ENCODE data around the gene LSG1.

DNA sequence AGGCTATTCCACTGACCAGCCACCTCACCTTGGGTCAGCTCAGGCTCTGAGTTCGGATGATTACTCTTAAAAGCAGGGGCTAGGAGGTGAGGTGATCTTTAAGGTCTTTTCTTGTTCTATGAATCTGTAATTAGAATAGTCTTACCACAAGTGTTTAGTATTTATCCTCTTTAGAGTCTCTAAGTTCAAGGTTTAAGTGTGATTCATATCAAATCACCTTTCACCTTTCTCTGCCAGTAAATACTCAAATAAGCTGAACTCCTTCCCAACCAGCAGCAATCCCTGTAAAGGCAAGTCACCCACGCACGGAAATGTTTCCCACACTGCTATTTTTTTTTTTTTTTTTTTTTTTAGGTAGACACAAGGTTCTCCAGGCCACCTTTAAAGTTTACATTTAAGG lies 24.2 kb downstream of the LSG1 start:
- TF ChIP-seq POLR2A (IDR thresholded peaks at IDR 0.05): no peak
- TF ChIP-seq, protein P1, sequence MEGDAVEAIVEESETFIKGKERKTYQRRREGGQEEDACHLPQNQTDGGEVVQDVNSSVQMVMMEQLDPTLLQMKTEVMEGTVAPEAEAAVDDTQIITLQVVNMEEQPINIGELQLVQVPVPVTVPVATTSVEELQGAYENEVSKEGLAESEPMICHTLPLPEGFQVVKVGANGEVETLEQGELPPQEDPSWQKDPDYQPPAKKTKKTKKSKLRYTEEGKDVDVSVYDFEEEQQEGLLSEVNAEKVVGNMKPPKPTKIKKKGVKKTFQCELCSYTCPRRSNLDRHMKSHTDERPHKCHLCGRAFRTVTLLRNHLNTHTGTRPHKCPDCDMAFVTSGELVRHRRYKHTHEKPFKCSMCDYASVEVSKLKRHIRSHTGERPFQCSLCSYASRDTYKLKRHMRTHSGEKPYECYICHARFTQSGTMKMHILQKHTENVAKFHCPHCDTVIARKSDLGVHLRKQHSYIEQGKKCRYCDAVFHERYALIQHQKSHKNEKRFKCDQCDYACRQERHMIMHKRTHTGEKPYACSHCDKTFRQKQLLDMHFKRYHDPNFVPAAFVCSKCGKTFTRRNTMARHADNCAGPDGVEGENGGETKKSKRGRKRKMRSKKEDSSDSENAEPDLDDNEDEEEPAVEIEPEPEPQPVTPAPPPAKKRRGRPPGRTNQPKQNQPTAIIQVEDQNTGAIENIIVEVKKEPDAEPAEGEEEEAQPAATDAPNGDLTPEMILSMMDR (IDR thresholded peaks at IDR 0.05): no peak
